Hepatocyte (in vitro differentiated cells): ENCODE data around the gene SGPP1.

Experiments
- EZH2 ChIP-seq: fragments of 200-600 bp; sonication (generic); IDR thresholded peaks from 2 replicates; pipeline ENCODE4 v1.6.1; 2016; ENCODE audit warnings: antibody characterized with exemption, mild to moderate bottlenecking, borderline replicate concordance
- TF ChIP-seq, protein P1 (sequence below): fragments of 200-600 bp; sonication (generic); IDR thresholded peaks from 2 replicates; pipeline ENCODE4 v1.5.1; 2016; ENCODE audit warnings: antibody characterized with exemption, mild to moderate bottlenecking; ENCODE audit not compliant: poor library complexity

DNA sequence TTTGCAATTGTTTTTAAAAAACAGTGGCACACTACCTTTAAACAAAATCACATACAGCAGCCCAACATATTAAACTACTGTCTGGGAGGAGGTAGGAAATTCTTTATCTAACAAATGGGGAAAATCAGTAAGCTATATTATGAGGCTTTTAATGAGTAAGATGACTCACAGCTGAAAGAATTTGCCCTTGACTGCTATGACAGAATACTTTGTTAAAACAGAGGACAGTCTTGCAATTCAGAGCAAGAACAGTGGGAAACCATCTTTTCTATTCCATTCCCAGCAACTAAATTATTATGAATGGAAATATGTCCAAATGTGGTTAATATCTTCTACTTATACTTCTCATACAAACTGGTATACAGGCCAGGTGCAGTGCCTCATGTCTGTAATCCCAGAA, 49.2 kb upstream of the SGPP1 start:
- TF ChIP-seq EZH2: no peak
- TF ChIP-seq, protein P1, sequence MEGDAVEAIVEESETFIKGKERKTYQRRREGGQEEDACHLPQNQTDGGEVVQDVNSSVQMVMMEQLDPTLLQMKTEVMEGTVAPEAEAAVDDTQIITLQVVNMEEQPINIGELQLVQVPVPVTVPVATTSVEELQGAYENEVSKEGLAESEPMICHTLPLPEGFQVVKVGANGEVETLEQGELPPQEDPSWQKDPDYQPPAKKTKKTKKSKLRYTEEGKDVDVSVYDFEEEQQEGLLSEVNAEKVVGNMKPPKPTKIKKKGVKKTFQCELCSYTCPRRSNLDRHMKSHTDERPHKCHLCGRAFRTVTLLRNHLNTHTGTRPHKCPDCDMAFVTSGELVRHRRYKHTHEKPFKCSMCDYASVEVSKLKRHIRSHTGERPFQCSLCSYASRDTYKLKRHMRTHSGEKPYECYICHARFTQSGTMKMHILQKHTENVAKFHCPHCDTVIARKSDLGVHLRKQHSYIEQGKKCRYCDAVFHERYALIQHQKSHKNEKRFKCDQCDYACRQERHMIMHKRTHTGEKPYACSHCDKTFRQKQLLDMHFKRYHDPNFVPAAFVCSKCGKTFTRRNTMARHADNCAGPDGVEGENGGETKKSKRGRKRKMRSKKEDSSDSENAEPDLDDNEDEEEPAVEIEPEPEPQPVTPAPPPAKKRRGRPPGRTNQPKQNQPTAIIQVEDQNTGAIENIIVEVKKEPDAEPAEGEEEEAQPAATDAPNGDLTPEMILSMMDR: no peak
